Measurements from ENCODE around the gene ZBTB20. TPM values are rescaled to one million over a fixed set of nuclear protein-coding genes. Genes with fewer than 3 reads are reported as not detected.

Gene ZBTB20
- total and polyA plus RNA-seq, 12 donors: 0.57 to 105 (median 86.8) TPM

- WGBS, 2 donors: 34 to 37% methylated on average over 5 of the region's 5 CpGs
- TF ChIP-seq, protein P1, sequence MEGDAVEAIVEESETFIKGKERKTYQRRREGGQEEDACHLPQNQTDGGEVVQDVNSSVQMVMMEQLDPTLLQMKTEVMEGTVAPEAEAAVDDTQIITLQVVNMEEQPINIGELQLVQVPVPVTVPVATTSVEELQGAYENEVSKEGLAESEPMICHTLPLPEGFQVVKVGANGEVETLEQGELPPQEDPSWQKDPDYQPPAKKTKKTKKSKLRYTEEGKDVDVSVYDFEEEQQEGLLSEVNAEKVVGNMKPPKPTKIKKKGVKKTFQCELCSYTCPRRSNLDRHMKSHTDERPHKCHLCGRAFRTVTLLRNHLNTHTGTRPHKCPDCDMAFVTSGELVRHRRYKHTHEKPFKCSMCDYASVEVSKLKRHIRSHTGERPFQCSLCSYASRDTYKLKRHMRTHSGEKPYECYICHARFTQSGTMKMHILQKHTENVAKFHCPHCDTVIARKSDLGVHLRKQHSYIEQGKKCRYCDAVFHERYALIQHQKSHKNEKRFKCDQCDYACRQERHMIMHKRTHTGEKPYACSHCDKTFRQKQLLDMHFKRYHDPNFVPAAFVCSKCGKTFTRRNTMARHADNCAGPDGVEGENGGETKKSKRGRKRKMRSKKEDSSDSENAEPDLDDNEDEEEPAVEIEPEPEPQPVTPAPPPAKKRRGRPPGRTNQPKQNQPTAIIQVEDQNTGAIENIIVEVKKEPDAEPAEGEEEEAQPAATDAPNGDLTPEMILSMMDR (IDR thresholded peaks at IDR 0.05): no peak
- intact Hi-C loops (cut with DNase I): no loop called here
- Histone ChIP-seq H3K36me3 (no peaks in the 10 kb centered on the region), H3K27me3 (no peaks in the 10 kb centered on the region), H3K27ac (peak overlapping the region in 4 of 10 donors; percentile 9 to 40 (median 16)), H3K4me1 (peaks cover 2 to 97% (median 70%) of the 10 kb centered on the region in 9 donors), H3K9me3 (no peaks in the 10 kb centered on the region), H3K4me3 (no peak overlapping the region)
- peak in 1 of 2 donors; percentile 16 for DNase-seq
- ATAC-seq: peak in 3 of 8 donors; percentile 18 to 36 (median 21)
Measured at GRCh38 chr3:114446600-114446999, 700.5 kb downstream of the ZBTB20 start.

GRCh38 chr3:114445233-114445632, 701.9 kb downstream of the ZBTB20 start:
- Histone ChIP-seq H3K36me3 (no peaks in the 10 kb centered on the region), H3K27ac (no peak overlapping the region), H3K4me1 (peaks cover 2 to 97% (median 71%) of the 10 kb centered on the region in 9 donors), H3K9me3 (no peaks in the 10 kb centered on the region), H3K4me3 (no peak overlapping the region), H3K27me3 (no peaks in the 10 kb centered on the region)
- ATAC-seq: peak in 3 of 8 donors; percentile 9 to 53 (median 42)
- no peak for DNase-seq
- WGBS, 2 donors: 63 to 80% methylated on average over 2 of the region's 2 CpGs
- TF ChIP-seq, protein P1 (IDR thresholded peaks at IDR 0.05): no peak
- intact Hi-C loops (cut with DNase I): no loop called here

GRCh38 chr3:114444216-114444615, 702.9 kb downstream of the ZBTB20 start:
- no peak overlapping the region for H3K4me3 ChIP-seq
- H3K9me3 ChIP-seq: no peaks in the 10 kb centered on the region
- H3K27ac ChIP-seq: no peak overlapping the region
- no peaks in the 10 kb centered on the region for H3K36me3 ChIP-seq
- no peaks in the 10 kb centered on the region for H3K27me3 ChIP-seq
- ATAC-seq (no peak), DNase-seq (no peak)
- H3K4me1 ChIP-seq: peaks cover 2 to 92% (median 71%) of the 10 kb centered on the region in 9 donors
- intact Hi-C loops (cut with DNase I): no loop called here
- TF ChIP-seq, protein P1 (IDR thresholded peaks at IDR 0.05): no peak
- 73% methylated on average over 3 of the region's 3 CpGs for WGBS, 2 donors

DNA sequence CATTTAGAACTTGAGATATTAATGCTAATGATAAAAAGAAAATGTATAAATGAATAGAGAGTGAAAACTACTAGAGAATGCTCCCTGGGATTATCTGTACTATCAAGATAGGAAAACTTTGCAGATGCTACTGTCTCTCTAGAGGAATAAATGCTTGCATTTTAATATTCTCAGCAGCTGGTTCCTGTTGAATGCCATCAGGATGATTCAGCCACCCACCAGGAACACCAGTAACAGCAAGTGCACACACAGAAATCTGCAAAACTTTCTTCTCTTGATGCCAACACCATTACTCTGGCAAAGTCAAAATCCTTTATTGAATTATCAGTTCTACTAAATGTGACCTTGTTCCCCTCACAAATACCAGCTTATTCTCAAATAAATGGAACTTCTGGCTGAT, 704.8 kb downstream of the ZBTB20 start:
- intact Hi-C loops (cut with DNase I): no loop called here
- H3K4me3 ChIP-seq: no peak overlapping the region
- no peaks in the 10 kb centered on the region for H3K9me3 ChIP-seq
- no peak overlapping the region for H3K27ac ChIP-seq
- DNase-seq (no peak), ATAC-seq (peak in 2 of 8 donors; percentile 38 to 63)
- peaks cover 2 to 85% (median 63%) of the 10 kb centered on the region in 9 donors for H3K4me1 ChIP-seq
- no peaks in the 10 kb centered on the region for H3K27me3 ChIP-seq
- TF ChIP-seq, protein P1 (IDR thresholded peaks at IDR 0.05): no peak
- H3K36me3 ChIP-seq: no peaks in the 10 kb centered on the region

Data from heart right ventricle (tissue), 16 donors.